Natural killer cell treated with Interleukin-12 subunit alpha and Interleukin-12 subunit beta and Interleukin-15 and Interleukin-18, amount 100 ng/mL, for 72 hours (primary cell): ENCODE results near the gene GJC1. TPM values are rescaled to one million over a fixed set of nuclear protein-coding genes. Genes with fewer than 3 reads are reported as not detected.

Experiments used
- ATAC-seq, 2 donors: fragments of 150-1000 bp; cut with Tn5 transposase in 1 of 2; sonication (Bioruptor Pico), chemical (Tn5 transposase) in 1 of 2; 2 replicates each; pipeline ENCODE4 v1.10.0; 2021
- DNase-seq: peaks from one replicate; pipeline ENCODE4 v3.0.0; 2022; ENCODE audit warnings: low spot score
- H3K27ac Mint-ChIP-seq, 2 donors: 1 replicate in 1 of 2; 2 replicates in 1 of 2; pipeline ENCODE4 v1.8.0; 2022; ENCODE audit warnings: mixed read lengths in 2 of 2, mild to moderate bottlenecking in 1 of 2, moderate library complexity in 1 of 2
- H3K27me3 Mint-ChIP-seq, 2 donors: 1 replicate in 1 of 2; 2 replicates in 1 of 2; pipeline ENCODE4 v1.8.0; 2022; ENCODE audit warnings: mixed read lengths in 2 of 2
- H3K36me3 Mint-ChIP-seq: one replicate; pipeline ENCODE4 v1.8.0; 2022; ENCODE audit warnings: mixed read lengths
- H3K4me1 Mint-ChIP-seq, 2 donors: 1 replicate in 1 of 2; 2 replicates in 1 of 2; pipeline ENCODE4 v1.8.0; 2022; ENCODE audit warnings: low read depth in 2 of 2, mixed read lengths in 2 of 2, mild to moderate bottlenecking in 1 of 2
- H3K4me3 Mint-ChIP-seq: one replicate; pipeline ENCODE4 v1.8.0; 2022; ENCODE audit warnings: mixed read lengths
- H3K9me3 Mint-ChIP-seq: 2 replicates; pipeline ENCODE4 v1.8.0; 2022; ENCODE audit warnings: mixed read lengths
- total RNA-seq, 2 donors: library from RNA; stranded (reverse); gene quantifications; one replicate each; pipeline ENCODE4 v1.2.3, GENCODE V29; 2022

The GJC1 gene
- total RNA-seq, 2 donors from 2014 or later, result 1.4 to 2.5 TPM

GRCh38 chr17:44785921-44786320, 44.2 kb downstream of the GJC1 start:
- DNase-seq, result no peak
- Mint-ChIP-seq H3K36me3 (no peaks in the 10 kb centered on the region), H3K27ac (no peak overlapping the region), H3K27me3 (no peaks in the 10 kb centered on the region), H3K4me3 (no peak overlapping the region), H3K4me1 (no peaks in the 10 kb centered on the region), H3K9me3 (no peaks in the 10 kb centered on the region)
- ATAC-seq, result no peak

- H3K4me1 Mint-ChIP-seq, result peaks cover 0 to 8% of the 10 kb centered on the region in 2 donors
- H3K27me3 Mint-ChIP-seq, result peaks cover 0 to 1% of the 10 kb centered on the region in 2 donors
- H3K4me3 Mint-ChIP-seq, result no peak overlapping the region
- DNase-seq, result no peak
- H3K27ac Mint-ChIP-seq, result no peak overlapping the region
- no peaks in the 10 kb centered on the region for H3K9me3 Mint-ChIP-seq
- ATAC-seq, result no peak
- no peaks in the 10 kb centered on the region for H3K36me3 Mint-ChIP-seq
These were observed 47.7 kb downstream of the GJC1 start for GRCh38 chr17:44782326-44782850.

- no peaks in the 10 kb centered on the region for H3K9me3 Mint-ChIP-seq
- no peaks in the 10 kb centered on the region for H3K36me3 Mint-ChIP-seq
- H3K4me3 Mint-ChIP-seq, result no peak overlapping the region
- ATAC-seq (no peak), DNase-seq (no peak)
- peaks cover 0 to 3% of the 10 kb centered on the region in 2 donors for H3K27me3 Mint-ChIP-seq
- peaks cover 0 to 8% of the 10 kb centered on the region in 2 donors for H3K4me1 Mint-ChIP-seq
- H3K27ac Mint-ChIP-seq, result no peak overlapping the region
These were observed 48.3 kb downstream of the GJC1 start for GRCh38 chr17:44781551-44782325.

- no peak for DNase-seq
- H3K4me1 Mint-ChIP-seq, result peaks cover 0 to 11% of the 10 kb centered on the region in 2 donors
- ATAC-seq, result no peak
- H3K9me3 Mint-ChIP-seq, result no peaks in the 10 kb centered on the region
- H3K27me3 Mint-ChIP-seq, result peaks cover 0 to 3% of the 10 kb centered on the region in 2 donors
- no peak overlapping the region for H3K4me3 Mint-ChIP-seq
- no peak overlapping the region for H3K27ac Mint-ChIP-seq
- H3K36me3 Mint-ChIP-seq, result no peaks in the 10 kb centered on the region
These were observed 49.1 kb downstream of the GJC1 start for GRCh38 chr17:44780845-44781480.

- Mint-ChIP-seq H3K4me1 (peaks cover 0 to 16% of the 10 kb centered on the region in 2 donors), H3K9me3 (no peaks in the 10 kb centered on the region), H3K27ac (no peak overlapping the region), H3K27me3 (peaks cover 0 to 3% of the 10 kb centered on the region in 2 donors), H3K36me3 (no peaks in the 10 kb centered on the region), H3K4me3 (no peak overlapping the region)
- DNase-seq, result no peak
- no peak for ATAC-seq
These were observed 49.9 kb downstream of the GJC1 start for GRCh38 chr17:44780161-44780560.

- peak; percentile 80 for DNase-seq
- Mint-ChIP-seq H3K27me3 (peaks cover 0 to 3% of the 10 kb centered on the region in 2 donors), H3K36me3 (no peaks in the 10 kb centered on the region), H3K27ac (no peak overlapping the region), H3K9me3 (no peaks in the 10 kb centered on the region), H3K4me1 (peaks cover 5 to 19% of the 10 kb centered on the region in 2 donors), H3K4me3 (peak overlapping the region; percentile 53)
- peak in 1 of 2 donors; percentile 48 for ATAC-seq
These were observed 50.7 kb downstream of the GJC1 start for GRCh38 chr17:44779211-44780025.

- Mint-ChIP-seq H3K36me3 (no peaks in the 10 kb centered on the region), H3K27ac (no peak overlapping the region), H3K9me3 (no peaks in the 10 kb centered on the region), H3K4me3 (no peak overlapping the region), H3K27me3 (peaks cover 0 to 3% of the 10 kb centered on the region in 2 donors), H3K4me1 (peaks cover 5 to 19% of the 10 kb centered on the region in 2 donors)
- DNase-seq, result no peak
- ATAC-seq, result no peak
These were observed 51.4 kb downstream of the GJC1 start for GRCh38 chr17:44778656-44779210.

GRCh38 chr17:44777394-44778348, 52.4 kb downstream of the GJC1 start:
- no peak for DNase-seq
- Mint-ChIP-seq H3K27ac (no peak overlapping the region), H3K4me3 (peak overlapping the region; percentile 17), H3K36me3 (no peaks in the 10 kb centered on the region), H3K4me1 (peaks cover 5 to 19% of the 10 kb centered on the region in 2 donors), H3K9me3 (no peaks in the 10 kb centered on the region), H3K27me3 (peaks cover 0 to 8% of the 10 kb centered on the region in 2 donors)
- no peak for ATAC-seq

- ATAC-seq (no peak), DNase-seq (no peak)
- H3K36me3 Mint-ChIP-seq, result no peaks in the 10 kb centered on the region
- H3K27ac Mint-ChIP-seq, result no peak overlapping the region
- H3K27me3 Mint-ChIP-seq, result peaks cover 0 to 8% of the 10 kb centered on the region in 2 donors
- peak overlapping the region; percentile 17 for H3K4me3 Mint-ChIP-seq
- H3K4me1 Mint-ChIP-seq, result peaks cover 5 to 19% of the 10 kb centered on the region in 2 donors
- no peaks in the 10 kb centered on the region for H3K9me3 Mint-ChIP-seq
These were observed 53.3 kb downstream of the GJC1 start for GRCh38 chr17:44776628-44777393.

- peaks cover 5 to 19% of the 10 kb centered on the region in 2 donors for H3K4me1 Mint-ChIP-seq
- peak overlapping the region in 1 of 2 donors; percentile 39 for H3K27ac Mint-ChIP-seq
- peak overlapping the region; percentile 88 for H3K4me3 Mint-ChIP-seq
- ATAC-seq, result peak; percentile 33 to 37
- H3K27me3 Mint-ChIP-seq, result peaks cover 0 to 8% of the 10 kb centered on the region in 2 donors
- no peaks in the 10 kb centered on the region for H3K9me3 Mint-ChIP-seq
- no peaks in the 10 kb centered on the region for H3K36me3 Mint-ChIP-seq
- DNase-seq, result peak; percentile 98
These were observed 54.1 kb downstream of the GJC1 start for GRCh38 chr17:44775838-44776621.

- peak overlapping the region in 1 of 2 donors; percentile 39 for H3K27ac Mint-ChIP-seq
- no peaks in the 10 kb centered on the region for H3K36me3 Mint-ChIP-seq
- peak; percentile 98 for ATAC-seq
These were observed 54.8 kb downstream of the GJC1 start for GRCh38 chr17:44775136-44775837.

More at GRCh38 chr17:44775136-44775837, 54.8 kb downstream of the GJC1 start:
- Mint-ChIP-seq H3K27me3 (peaks cover 0 to 8% of the 10 kb centered on the region in 2 donors), H3K4me1 (peaks cover 5 to 19% of the 10 kb centered on the region in 2 donors), H3K9me3 (no peaks in the 10 kb centered on the region), H3K4me3 (peak overlapping the region; percentile 88)
- DNase-seq, result no peak
